GM12878 (cell line): ENCODE data around the gene ULK4. TPM values are rescaled to one million over a fixed set of nuclear protein-coding genes. Genes with fewer than 3 reads are reported as not detected.

Source experiments
- ATAC-seq: fragments of 200-7000 bp; cut with Tn5 transposase; 3 replicates; pipeline ENCODE4 v1.9.1; 2020; ENCODE audit warnings: mild to moderate bottlenecking, moderate library complexity
- BruUV-seq: library from RNA; stranded (reverse); fragments of 400-500 nt; replicated peaks from 2 replicates; lab custom pipeline; 2021; lab: Mats Ljungman, UMichigan
- CTCF ChIA-PET: fragments of 300-600 bp; sonication (Branson Sonifier 250); formaldehyde crosslinking; extraction: SDS; loops from one replicate; lab custom pipeline; 2021; ENCODE audit warnings: inconsistent platforms; lab: Yijun Ruan, JAX
- POLR2A ChIA-PET: fragments of 350-600 bp; formaldehyde crosslinking; extraction: SDS; loops from one replicate; lab custom pipeline; 2021; ENCODE audit warnings: inconsistent platforms; lab: Charles Lee
- RAD21 ChIA-PET: fragments of 300-600 bp; sonication (Branson Sonifier 250); formaldehyde crosslinking; loops from one replicate; lab custom pipeline; 2023; ENCODE audit warnings: antibody characterized with exemption; ENCODE audit not compliant: unreplicated experiment; lab: Charles Lee
- SMC1A ChIA-PET: fragments of 300-600 bp; sonication (Branson Sonifier 250); formaldehyde crosslinking; loops from one replicate; lab custom pipeline; 2023; ENCODE audit not compliant: unreplicated experiment, uncharacterized antibody; lab: Charles Lee
- DNase-seq: peaks from one replicate; pipeline ENCODE4 v3.0.0-alpha.2; 2011; ENCODE audit warnings: low read depth, low spot score
- FAIRE-seq: peaks from 3 replicates; lab custom pipeline; 2011; peaks lifted over from hg19 to GRCh38; lab: Jason Lieb, UNC
- H2AFZ ChIP-seq: 2 replicates; pipeline ENCODE4 v1.6.0; 2011; ENCODE audit warnings: low read depth, low read length, control low read depth; ENCODE audit not compliant: control insufficient read depth
- H3K27ac ChIP-seq: 2 replicates; pipeline ENCODE4 v1.5.1; 2011; ENCODE audit warnings: control low read depth; ENCODE audit not compliant: control insufficient read depth, insufficient read depth
- H3K27me3 ChIP-seq, 2 experiments: replicated peaks in 1 of 2; 2 replicates each; pipeline versions ENCODE4 v1.6.0 to v1.6.1; 2011; ENCODE audit warnings: low read length in 1 of 2; ENCODE audit not compliant: control insufficient read depth in 2 of 2, insufficient read depth in 2 of 2
- H3K36me3 ChIP-seq, 2 experiments: 2 replicates each; pipeline ENCODE4 v1.5.1; 2011; ENCODE audit warnings: low read length in 1 of 2; ENCODE audit not compliant: control insufficient read depth in 2 of 2, insufficient read depth in 2 of 2
- H3K4me1 ChIP-seq: 2 replicates; pipeline ENCODE4 v1.6.1; 2011; ENCODE audit warnings: mild to moderate bottlenecking, low read length, moderate library complexity, mixed read lengths; ENCODE audit not compliant: control insufficient read depth, insufficient read depth
- H3K4me2 ChIP-seq: 2 replicates; pipeline ENCODE4 v1.6.0; 2011; ENCODE audit warnings: control low read depth; ENCODE audit not compliant: control insufficient read depth, insufficient read depth
- H3K4me3 ChIP-seq: fragments of 200-600 bp; sonication (generic); 2 replicates; pipeline ENCODE4 v1.5.1; 2016
- H3K79me2 ChIP-seq: 2 replicates; pipeline ENCODE4 v1.6.0; 2011; ENCODE audit warnings: low read length; ENCODE audit not compliant: control insufficient read depth, insufficient read depth
- H3K9ac ChIP-seq: 2 replicates; pipeline ENCODE4 v1.8.0; 2011; ENCODE audit warnings: low read length, control low read depth, mixed read lengths; ENCODE audit not compliant: control insufficient read depth, insufficient read depth
- H3K9me3 ChIP-seq: replicated peaks from 3 replicates; pipeline ENCODE4 v1.5.1; 2011; ENCODE audit warnings: mild to moderate bottlenecking, low read length; ENCODE audit not compliant: control insufficient read depth, insufficient read depth
- H4K20me1 ChIP-seq: 2 replicates; pipeline ENCODE4 v1.6.0; 2011; ENCODE audit not compliant: control insufficient read depth, insufficient read depth
- ATF7 ChIP-seq: fragments of 450-650 bp; IDR thresholded peaks from 2 replicates; pipeline ENCODE4 v1.6.1; 2016; ENCODE audit warnings: low read depth, mild to moderate bottlenecking
- BACH1 ChIP-seq: fragments of 450-650 bp; IDR thresholded peaks from 2 replicates; pipeline ENCODE4 v1.6.1; 2017; ENCODE audit warnings: mild to moderate bottlenecking, borderline replicate concordance
- CEBPZ ChIP-seq: fragments of 150-350 bp; IDR thresholded peaks from 2 replicates; pipeline ENCODE4 v1.6.1; 2016; ENCODE audit warnings: low read depth, low read length
- EED ChIP-seq: sonication (generic); IDR thresholded peaks from 2 replicates; pipeline ENCODE4 v1.6.1; 2016; ENCODE audit warnings: antibody characterized with exemption, low read depth
- HCFC1 ChIP-seq: fragments of 150-350 bp; IDR thresholded peaks from 2 replicates; pipeline ENCODE4 v1.6.1; 2014; ENCODE audit warnings: low read length
- LARP7 ChIP-seq: fragments of 450-650 bp; IDR thresholded peaks from 2 replicates; pipeline ENCODE4 v1.6.1; 2017; ENCODE audit warnings: mild to moderate bottlenecking
- NFIC ChIP-seq: IDR thresholded peaks from 2 replicates; pipeline ENCODE4 v1.6.1; 2012; ENCODE audit warnings: low read depth, mild to moderate bottlenecking, inconsistent platforms, low read length, moderate library complexity
- PAX5 ChIP-seq: IDR thresholded peaks from 2 replicates; pipeline ENCODE4 v1.6.1; 2011; ENCODE audit warnings: low read depth, low read length, borderline replicate concordance
- PKNOX1 ChIP-seq: fragments of 450-650 bp; IDR thresholded peaks from 2 replicates; pipeline ENCODE4 v1.6.1; 2016; ENCODE audit warnings: mild to moderate bottlenecking
- RELA ChIP-seq: fragments of 450-650 bp; IDR thresholded peaks from 2 replicates; pipeline ENCODE4 v1.8.0; 2014; ENCODE audit warnings: borderline replicate concordance; ENCODE audit not compliant: partially characterized antibody
- REST ChIP-seq: IDR thresholded peaks from 2 replicates; pipeline ENCODE4 v1.6.1; 2012; ENCODE audit warnings: mild to moderate bottlenecking, low read depth, low read length
- SIN3A ChIP-seq: IDR thresholded peaks from 2 replicates; pipeline ENCODE4 v1.6.1; 2012; ENCODE audit warnings: low read depth, low read length, improper control_type of control experiment
- SKIL ChIP-seq: fragments of 450-650 bp; IDR thresholded peaks from 2 replicates; pipeline ENCODE4 v1.6.1; 2017; ENCODE audit warnings: mild to moderate bottlenecking, low read depth, inconsistent platforms; ENCODE audit not compliant: poor library complexity, severe bottlenecking
- SREBF1 ChIP-seq: IDR thresholded peaks from 2 replicates; pipeline ENCODE4 v1.6.1; 2012; ENCODE audit warnings: mild to moderate bottlenecking, low read length
- SUZ12 ChIP-seq: fragments of 200-600 bp; sonication (generic); IDR thresholded peaks from one replicate; pipeline ENCODE4 v1.6.1; 2018; ENCODE audit warnings: antibody characterized with exemption, mild to moderate bottlenecking; ENCODE audit not compliant: unreplicated experiment
- TAF1 ChIP-seq: IDR thresholded peaks from 2 replicates; pipeline ENCODE4 v1.6.1; 2011; ENCODE audit warnings: mild to moderate bottlenecking, low read depth, low read length, borderline replicate concordance
- ZBED1 ChIP-seq: IDR thresholded peaks from 2 replicates; pipeline ENCODE4 v1.6.1; 2016; ENCODE audit warnings: borderline replicate concordance
- WGBS: methylation state at CpG from one replicate; pipeline ENCODE4 v1.1.6; 2016; ENCODE audit warnings: low lambda C conversion rate; ENCODE audit not compliant: insufficient replicate concordance, insufficient coverage; ENCODE audit errors: missing lambda C conversion rate; 5-methylcytosine and 5-hydroxymethylcytosine counted together
- in situ Hi-C: fragments of 300-500 bp; cut with MboI; formaldehyde crosslinking; loops from 9 replicates; pipeline ENCODE4 v1.14.3; 2018; ENCODE audit warnings: mixed read lengths
- intact Hi-C: fragments of 100-400 bp; cut with micrococcal nuclease; formaldehyde crosslinking; loops from one replicate; pipeline ENCODE4 v1.14.2; 2022; ENCODE audit not compliant: unreplicated experiment
- polyA plus RNA-seq, 11 experiments: library from polyadenylated mRNA; depleted of rRNA in 4 of 11; unstranded in 6 of 11; stranded (reverse) in 5 of 11; fragments of >200 nt; fragmentation: Nextera tagmentation in 4 of 11; fragmentation: Illumina TruSeq in 1 of 11; extraction: Ambion mirVana in 4 of 11; extraction: Trizol in 1 of 11; gene quantifications; 1 replicate in 1 of 11; 2 replicates in 10 of 11; pipeline versions ENCODE4 v1.2.1 to v1.2.3, GENCODE V29; 2011 to 2016; ENCODE audit warnings: inconsistent platforms in 2 of 11, missing spikeins in 2 of 11, low read depth in 1 of 11
- total RNA-seq, 4 experiments: library from RNA; depleted of rRNA in 3 of 4; stranded (reverse); fragments of >200 nt in 3 of 4; fragmentation: Illumina TruSeq in 1 of 4; extraction: Trizol in 1 of 4; gene quantifications; 2 replicates each; pipeline versions ENCODE4 v1.2.1 to v1.2.3, GENCODE V29; 2013 to 2021

The ULK4 gene
- total and polyA plus RNA-seq, 10 of the 15 experiments (the other 5 are each of a cell fraction or from before 2014, with no cell fraction given), result 3.5 to 7.6 (median 6.3) TPM

- SMC1A ChIA-PET, result no interaction called here
- FAIRE-seq (no peak), DNase-seq (no peak), ATAC-seq (no peak)
- intact Hi-C loops, result no loop called here
- H3K9ac ChIP-seq, result no peak overlapping the region
- no peaks in the 10 kb centered on the region for H3K36me3 ChIP-seq
- WGBS, result 88% methylated on average over 6 of the region's 6 CpGs
- H3K4me2 ChIP-seq, result no peak overlapping the region
- no peaks in the 10 kb centered on the region for H3K9me3 ChIP-seq
- H4K20me1 ChIP-seq, result no peaks in the 10 kb centered on the region
- no peak overlapping the region for H3K27ac ChIP-seq
- CTCF ChIA-PET, result no interaction called here
- POLR2A ChIA-PET, result no interaction called here
- RAD21 ChIA-PET, result no interaction called here
- H3K4me1 ChIP-seq, result no peaks in the 10 kb centered on the region
- in situ Hi-C loops, result no loop called here
- H3K27me3 ChIP-seq, result no peaks in the 10 kb centered on the region
- no peak overlapping the region for H2AFZ ChIP-seq
- BruUV-seq, result no TSS peak
- no peak overlapping the region for H3K4me3 ChIP-seq
- H3K79me2 ChIP-seq, result no peaks in the 10 kb centered on the region
- TF ChIP-seq NFIC (no peak), ATF7 (no peak), ZBED1 (no peak), PAX5 (no peak), BACH1 (no peak), SUZ12 (no peak), SIN3A (no peak), RELA (no peak), REST (no peak), EED (no peak), HCFC1 (no peak), LARP7 (no peak), TAF1 (no peak), SKIL (no peak), CEBPZ (no peak), PKNOX1 (no peak), SREBF1 (no peak)
Observed at GRCh38 chr3:41317298-41317697, 644.6 kb downstream of the ULK4 start.
